Retinal pigment epithelial cell (primary cell): Measurements from ENCODE around the gene ZNF512B.

Experiments
- DNase-seq: peaks from one replicate; pipeline ENCODE4 v3.0.0-alpha.2; 2010; ENCODE audit warnings: low read depth
- H3K4me3 ChIP-seq: 2 replicates; pipeline ENCODE4 v1.5.1; 2011; ENCODE audit warnings: mild to moderate bottlenecking, low read length, control low read depth, moderate library complexity
- CTCF ChIP-seq: conservative IDR thresholded peaks from 2 replicates; pipeline ENCODE4 v1.5.1; 2011; ENCODE audit warnings: low read depth, low read length, control low read depth, inconsistent platforms

ZNF512B gene

GRCh38 chr20:63959699-63960075, 10.0 kb downstream of the ZNF512B start:
- H3K4me3 ChIP-seq = no peak overlapping the region
- DNase-seq = no peak
- TF ChIP-seq CTCF = no peak

DNA sequence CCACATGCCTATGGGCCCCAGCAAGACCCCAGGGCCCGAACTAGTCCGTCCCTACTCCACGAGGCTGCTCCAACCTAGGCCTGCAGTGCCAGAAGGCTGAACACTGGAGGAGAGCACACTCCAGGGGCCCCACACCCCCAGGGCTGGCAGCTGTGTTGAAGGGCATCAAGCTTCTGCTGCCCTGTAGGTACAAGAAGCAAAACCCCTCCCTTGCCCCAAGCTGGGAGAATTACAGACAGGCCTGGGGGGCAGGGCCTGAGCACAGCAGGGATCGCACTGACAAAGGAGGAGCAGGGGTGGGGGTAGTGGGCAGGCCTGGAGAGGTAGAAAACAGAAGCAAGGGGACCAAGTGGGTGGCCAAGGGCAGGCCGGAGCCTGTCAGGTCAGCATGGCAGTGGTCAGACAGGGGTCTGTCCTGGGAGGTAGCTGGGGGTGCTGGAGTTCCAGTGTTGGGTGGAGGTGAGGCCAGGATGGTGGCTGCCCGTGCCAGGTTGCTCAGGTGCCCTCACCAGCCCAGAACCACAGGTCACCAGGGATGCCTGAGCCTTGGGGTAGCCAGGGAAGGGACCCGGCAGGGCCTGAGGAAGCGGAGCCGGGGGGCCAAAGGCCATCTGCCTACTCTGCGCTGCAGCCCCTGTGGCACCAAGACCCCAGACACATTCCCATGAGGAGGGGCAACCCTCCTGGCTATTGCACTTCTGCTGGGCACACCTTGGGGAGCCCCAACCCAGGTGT, 10.6 kb downstream of the ZNF512B start:
- no peak for TF ChIP-seq CTCF
- H3K4me3 ChIP-seq = no peak overlapping the region
- no peak for DNase-seq

- H3K4me3 ChIP-seq = no peak overlapping the region
- no peak for TF ChIP-seq CTCF
- no peak for DNase-seq
Observed at GRCh38 chr20:63958471-63958870, 11.3 kb downstream of the ZNF512B start.

DNA sequence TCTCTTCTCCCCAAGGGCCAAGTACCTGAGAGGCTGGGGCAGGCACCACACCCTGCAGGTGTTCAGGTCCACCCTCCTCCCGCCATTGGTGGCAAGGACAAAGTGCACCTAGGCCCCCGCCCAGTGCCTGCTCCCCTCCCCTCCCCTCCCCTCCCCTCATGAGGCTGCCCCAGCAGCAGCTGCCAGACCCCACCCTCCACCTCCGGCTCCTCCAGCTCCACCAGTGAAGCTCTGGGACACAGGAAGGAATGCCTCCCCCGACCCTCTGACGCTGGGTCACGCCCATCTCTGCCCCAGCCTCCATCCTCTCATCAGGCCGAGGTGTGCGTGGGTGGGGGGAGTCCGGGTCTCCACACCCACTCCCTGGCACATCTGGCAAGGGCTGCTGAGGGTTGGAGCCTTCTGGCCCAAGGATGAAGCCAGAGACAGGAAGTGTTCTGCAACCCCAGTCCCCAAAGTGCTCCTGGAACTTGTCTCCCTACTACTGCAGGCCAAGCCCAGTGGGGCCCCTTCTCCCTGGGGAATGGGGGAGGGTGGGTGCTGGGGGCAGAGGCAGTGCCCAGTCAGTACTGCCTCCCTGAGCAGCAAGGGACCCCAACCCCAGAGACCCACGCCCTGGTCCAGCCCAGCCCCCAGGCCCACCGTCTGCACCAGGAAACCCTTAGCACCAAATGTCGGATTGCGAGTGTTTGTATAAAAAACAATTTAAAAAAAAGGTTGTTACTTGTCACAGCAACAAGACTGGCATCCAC, 11.9 kb downstream of the ZNF512B start:
- no peak for DNase-seq
- H3K4me3 ChIP-seq = no peak overlapping the region
- no peak for TF ChIP-seq CTCF

DNA sequence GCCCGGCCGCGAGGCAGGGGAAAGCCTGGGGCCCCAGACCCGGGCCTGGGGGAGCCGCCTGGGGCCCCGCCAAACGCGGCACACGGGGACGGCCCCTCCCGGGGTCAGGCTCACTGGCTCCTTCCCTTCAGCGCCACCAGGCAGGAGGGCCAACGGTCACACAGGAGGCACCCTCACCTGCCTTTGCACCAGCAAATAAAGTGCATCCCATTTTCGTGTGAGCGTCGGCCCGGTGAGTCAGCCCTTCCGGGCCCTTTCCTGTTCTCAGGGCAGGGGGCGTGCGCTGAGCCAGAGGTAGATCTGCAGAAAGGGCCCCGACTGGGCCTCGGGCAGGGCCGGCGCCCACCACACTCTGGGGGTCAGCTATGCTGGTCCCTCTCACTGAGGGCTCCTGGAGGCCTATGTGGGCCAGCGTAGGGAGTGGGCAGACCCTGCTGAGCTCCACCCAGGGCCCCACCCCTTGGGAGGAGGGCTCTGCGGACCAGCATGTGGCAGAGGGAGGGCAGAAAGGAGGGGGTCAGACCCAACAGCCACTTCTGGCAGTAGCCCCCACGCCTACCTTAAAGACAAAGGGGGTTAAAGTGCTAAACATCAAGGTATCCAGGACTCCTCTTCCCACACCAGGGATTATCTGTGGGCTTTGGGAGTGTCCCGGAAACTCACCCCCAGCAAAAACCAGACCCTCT, 12.6 kb downstream of the ZNF512B start:
- TF ChIP-seq CTCF = no peak
- H3K4me3 ChIP-seq = peak overlapping the region; percentile 58
- no peak for DNase-seq

- H3K4me3 ChIP-seq = peak overlapping the region; percentile 58
- no peak for TF ChIP-seq CTCF
- DNase-seq = no peak
Observed at GRCh38 chr20:63956664-63957003, 13.1 kb downstream of the ZNF512B start.
